Heart left ventricle (tissue), 16 donors: Measurements from ENCODE around the gene MYOM1. TPM values are rescaled to one million over a fixed set of nuclear protein-coding genes. Genes with fewer than 3 reads are reported as not detected.

ENCODE experiments used
- ATAC-seq, 4 donors: fragments of 200-7000 bp; cut with Tn5 transposase; one replicate each; pipeline ENCODE4 v1.9.1; 2020 to 2022; ENCODE audit warnings: moderate library complexity in 4 of 4, mild to moderate bottlenecking in 3 of 4, moderate number of reproducible peaks in 1 of 4
- DNase-seq, 5 donors: peaks; one replicate each; pipeline ENCODE4 v3.0.0-alpha.2; 2020
- H3K27ac ChIP-seq, 12 donors: fragments of 200-600 bp; sonication (generic) in 4 of 12; one replicate each; pipeline versions ENCODE4 v1.5.0 to v1.8.0; 2016 to 2022; ENCODE audit warnings: mild to moderate bottlenecking in 2 of 12
- H3K27me3 ChIP-seq, 9 donors: fragments of 200-600 bp; sonication (generic) in 2 of 9; one replicate each; pipeline versions ENCODE4 v1.5.1 to v1.8.0; 2016 to 2022; ENCODE audit warnings: mild to moderate bottlenecking in 3 of 9
- H3K36me3 ChIP-seq, 9 donors: fragments of 200-600 bp; sonication (generic) in 2 of 9; one replicate each; pipeline versions ENCODE4 v1.5.0 to v1.8.0; 2018 to 2022; ENCODE audit warnings: mild to moderate bottlenecking in 2 of 9
- H3K4me1 ChIP-seq, 12 donors: fragments of 200-600 bp; sonication (generic) in 4 of 12; one replicate each; pipeline versions ENCODE4 v1.5.0 to v1.8.0; 2016 to 2022; ENCODE audit warnings: mild to moderate bottlenecking in 3 of 12
- H3K4me3 ChIP-seq, 12 donors: fragments of 200-600 bp; sonication (generic) in 4 of 12; one replicate each; pipeline versions ENCODE4 v1.5.0 to v1.8.0; 2017 to 2022; ENCODE audit warnings: mild to moderate bottlenecking in 9 of 12, moderate library complexity in 4 of 12
- H3K9me3 ChIP-seq, 12 donors: fragments of 200-600 bp; sonication (generic) in 4 of 12; one replicate each; pipeline versions ENCODE4 v1.5.0 to v1.8.0; 2016 to 2022; ENCODE audit warnings: mild to moderate bottlenecking in 1 of 12
- CTCF ChIP-seq, 12 donors: fragments of 200-600 bp; sonication (generic) in 4 of 12; IDR thresholded peaks; one replicate each; pipeline versions ENCODE4 v1.5.0 to v1.8.0; 2018 to 2022; ENCODE audit warnings: antibody characterized with exemption in 12 of 12, mild to moderate bottlenecking in 5 of 12
- POLR2A ChIP-seq, 2 donors: fragments of 450-650 bp; IDR thresholded peaks; one replicate each; pipeline ENCODE4 v1.6.1; 2017; ENCODE audit warnings: antibody characterized with exemption in 2 of 2, mild to moderate bottlenecking in 2 of 2, moderate library complexity in 2 of 2
- whole genome bisulfite sequencing, 4 donors: extraction: QIAGEN DNeasy Blood & Tissue Kit in 2 of 4; methylation state at CpG; one replicate each; pipeline versions ENCODE4 v1.1.5 to v1.1.7; 2013 to 2018; 5-methylcytosine and 5-hydroxymethylcytosine counted together
- intact Hi-C, 10 donors: fragments of 100-400 bp; cut with DNase I; formaldehyde crosslinking; loops; one replicate each; pipeline versions ENCODE4 v1.11.1 to v1.14.2; 2022
- polyA plus RNA-seq, 2 donors: library from polyadenylated mRNA; stranded (reverse); fragments of 200-250 nt; gene quantifications; one replicate each; pipeline ENCODE4 v1.2.3, GENCODE V29; 2013
- total RNA-seq, 9 donors: library from RNA; depleted of rRNA in 2 of 9; stranded (reverse); fragments of >200 nt in 2 of 9; fragmentation: NEBNext Ultra II Directional in 3 of 9; extraction: Animal tissue kit (Norgen Biotek cat#: 25700) in 3 of 9; gene quantifications; one replicate each; pipeline versions ENCODE4 v1.1.0 to v1.2.4, GENCODE V29; 2016 to 2023
- donor health status: ischemic (EF 13 %, LVEDD 7.1; RV severe dilation, severe dysfunction).
- donor health status: healthy with polysubstance abuse.
- donor health status: DM: no; HTN: yes; CAD: no.
- donor health status: DM: no; HTN: no; CAD: no.
- donor health status: ischemic (EF 25% LVEDD 6.9; RV normal size, moderate dysfunction).
- donor health status: ischemic (EF 25% LVEDD 5.7; RV mildly dilated, moderate dysfunction).
- donor health status: healthy.
- donor health status: DM: yes; HTN: yes; CAD: no.
- donor health status: ischemic (EF 35%, LVEDD 5.7; RV mildly dilated, moderate dysfunction).
- donor health status: nonischemic (EF 11% LVEDD 7.7; RV severe dilation, severe dysfunction).
- donor health status: DM: yes; HTN: yes; CAD: no.
- donor health status: PGD.
- donor health status: ischemic (EF 29% LVEDD 5.4; RV normal size, mild dysfunction).
- donor health status: nonischemic (EF 23%, LVEDD 6.1; RV moderate dilation, normal function).

Gene MYOM1
- total and polyA plus RNA-seq, 11 donors = 112 to 1,344 (median 801) TPM

- DNase-seq (peak in 1 of 5 donors; percentile 64), ATAC-seq (peak; percentile 39 to 72 (median 57))
- WGBS, 4 donors = 59 to 65% (median 62%) methylated on average over 10 of the region's 10 CpGs
- intact Hi-C loops = loop anchor here in 2 of 10 donors (5.0 to 10.0 kb wide), 2 partner anchors 94 to 199 kb away; no protein-coding TSS in a partner anchor
- H3K27me3 ChIP-seq = no peaks in the 10 kb centered on the region
- no peak for TF ChIP-seq POLR2A (IDR thresholded peaks at IDR 0.05)
- no peak for TF ChIP-seq CTCF (IDR thresholded peaks at IDR 0.05)
- peaks cover 0 to 40% (median 2%) of the 10 kb centered on the region in 12 donors for H3K4me1 ChIP-seq
- peaks cover 0 to 9% (median 0%) of the 10 kb centered on the region in 12 donors for H3K9me3 ChIP-seq
- H3K27ac ChIP-seq = peak overlapping the region in 11 of 12 donors; percentile 26 to 86 (median 58)
- no peak overlapping the region for H3K4me3 ChIP-seq
- peaks cover 0 to 75% (median 9%) of the 10 kb centered on the region in 9 donors for H3K36me3 ChIP-seq
These were observed 78.7 kb downstream of the MYOM1 start for GRCh38 chr18:3140986-3141639.

GRCh38 chr18:3140342-3140741, 79.4 kb downstream of the MYOM1 start:
- peaks cover 0 to 40% (median 2%) of the 10 kb centered on the region in 12 donors for H3K4me1 ChIP-seq
- H3K4me3 ChIP-seq = no peak overlapping the region
- H3K9me3 ChIP-seq = peaks cover 0 to 9% (median 0%) of the 10 kb centered on the region in 12 donors
- H3K36me3 ChIP-seq = peaks cover 0 to 82% (median 12%) of the 10 kb centered on the region in 9 donors
- ATAC-seq (no peak), DNase-seq (no peak)
- peak overlapping the region; percentile 28 to 87 (median 70) for H3K27ac ChIP-seq
- intact Hi-C loops = loop anchor here in 2 of 10 donors (5.0 to 10.0 kb wide), 2 partner anchors 94 to 198 kb away; no protein-coding TSS in a partner anchor
- no peak for TF ChIP-seq CTCF (IDR thresholded peaks at IDR 0.05)
- no peaks in the 10 kb centered on the region for H3K27me3 ChIP-seq

GRCh38 chr18:3139406-3139805, 80.4 kb downstream of the MYOM1 start:
- no peaks in the 10 kb centered on the region for H3K27me3 ChIP-seq
- peaks cover 0 to 40% (median 2%) of the 10 kb centered on the region in 12 donors for H3K4me1 ChIP-seq
- intact Hi-C loops = no loop called here
- peak; percentile 82 to 93 (median 86) for ATAC-seq
- H3K4me3 ChIP-seq = no peak overlapping the region
- no peak for TF ChIP-seq CTCF (IDR thresholded peaks at IDR 0.05)
- no peak for TF ChIP-seq POLR2A (IDR thresholded peaks at IDR 0.05)
- WGBS, 4 donors = 51 to 67% (median 59%) methylated on average over 5 of the region's 5 CpGs
- peak overlapping the region; percentile 26 to 87 (median 70) for H3K27ac ChIP-seq
- peaks cover 0 to 9% (median 0%) of the 10 kb centered on the region in 12 donors for H3K9me3 ChIP-seq
- DNase-seq = peak in 2 of 5 donors; percentile 65 to 78
- H3K36me3 ChIP-seq = peaks cover 0 to 84% (median 20%) of the 10 kb centered on the region in 9 donors

GRCh38 chr18:3138274-3138975, 81.3 kb downstream of the MYOM1 start:
- Histone ChIP-seq H3K36me3 (peaks cover 0 to 91% (median 28%) of the 10 kb centered on the region in 9 donors), H3K27ac (peak overlapping the region in 11 of 12 donors; percentile 5 to 86 (median 69)), H3K9me3 (peaks cover 0 to 8% (median 0%) of the 10 kb centered on the region in 12 donors), H3K4me3 (no peak overlapping the region), H3K27me3 (no peaks in the 10 kb centered on the region), H3K4me1 (peaks cover 0 to 40% (median 2%) of the 10 kb centered on the region in 12 donors)
- 57 to 64% (median 62%) methylated on average over 11 of the region's 11 CpGs for WGBS, 4 donors
- TF ChIP-seq POLR2A (IDR thresholded peaks at IDR 0.05) = no peak
- no peak for TF ChIP-seq CTCF (IDR thresholded peaks at IDR 0.05)
- intact Hi-C loops = no loop called here
- ATAC-seq (no peak), DNase-seq (no peak)
